Measurements from ENCODE around the gene PPP2R1B. TPM values are rescaled to one million over a fixed set of nuclear protein-coding genes. Genes with fewer than 3 reads are reported as not detected.

The PPP2R1B gene
- total RNA-seq, 2 experiments from 2014 or later, result 34.5 to 39.2 TPM

DNA sequence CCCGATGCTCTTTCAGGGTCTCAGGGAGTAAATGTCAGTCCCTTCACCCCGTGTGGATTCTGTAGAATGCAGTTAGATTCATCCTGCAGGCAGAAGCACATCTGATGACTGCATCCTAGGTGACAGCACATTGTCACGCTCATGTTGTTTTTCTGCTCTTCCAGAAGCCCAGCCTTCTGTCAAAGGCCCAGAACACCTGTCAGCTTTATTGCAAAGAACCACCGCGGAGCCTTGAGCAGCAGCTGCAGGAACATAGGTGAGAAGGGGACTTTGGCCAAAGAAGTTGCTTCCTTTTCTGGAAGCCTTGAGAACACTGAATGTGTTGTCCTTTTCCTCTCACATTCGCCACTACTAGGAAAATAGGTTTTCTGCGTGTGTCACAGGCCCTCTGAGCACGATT lies 43.7 kb downstream of the PPP2R1B start:
- H3K4me1 Mint-ChIP-seq (ENCODE audit: low read depth), result no peaks in the 10 kb centered on the region
- intact Hi-C loops (cut with DNase I, micrococcal nuclease), result no loop called here
- no peak overlapping the region for H3K4me3 ChIP-seq (ENCODE audit: low read length)
- peaks cover 82% of the 10 kb centered on the region for H3K36me3 Mint-ChIP-seq (ENCODE audit: low read depth)
- no peaks in the 10 kb centered on the region for H3K27me3 ChIP-seq (ENCODE audit: control insufficient read depth in 1 of 2, insufficient read depth in 2 of 2, low read length in 2 of 2)
- CTCF ChIA-PET, result no interaction called here
- no peak overlapping the region for H3K27ac Mint-ChIP-seq
- no peaks in the 10 kb centered on the region for H3K4me1 ChIP-seq (ENCODE audit: insufficient read depth, low read length)
- no peaks in the 10 kb centered on the region for H3K9me3 Mint-ChIP-seq
- no peaks in the 10 kb centered on the region for H3K27me3 Mint-ChIP-seq
- POLR2A ChIA-PET, result no interaction called here
- no peak overlapping the region for H3K27ac ChIP-seq (ENCODE audit: low read depth in 1 of 2, low read length in 2 of 2)
- H3K4me3 Mint-ChIP-seq, result no peak overlapping the region
- no peak for DNase-seq
- ATAC-seq (ENCODE audit: poor library complexity), result no peak
- peaks cover 80% of the 10 kb centered on the region for H3K36me3 ChIP-seq (ENCODE audit: insufficient read depth, low read length)
- TF ChIP-seq CTCF (IDR thresholded peaks at IDR 0.05), result no peak
- H3K9me3 ChIP-seq (ENCODE audit: control insufficient read depth in 1 of 2, insufficient read depth in 1 of 2, low read length in 2 of 2), result no peaks in the 10 kb centered on the region

GRCh38 chr11:111720801-111721494 lies 45.2 kb downstream of the PPP2R1B start:
- H3K36me3 ChIP-seq (ENCODE audit: insufficient read depth, low read length), result peaks cover 67% of the 10 kb centered on the region
- H3K9me3 Mint-ChIP-seq, result no peaks in the 10 kb centered on the region
- no peak for TF ChIP-seq CTCF (IDR thresholded peaks at IDR 0.05)
- H3K4me1 Mint-ChIP-seq (ENCODE audit: low read depth), result no peaks in the 10 kb centered on the region
- H3K4me1 ChIP-seq (ENCODE audit: insufficient read depth, low read length), result no peaks in the 10 kb centered on the region
- no peak overlapping the region for H3K27ac Mint-ChIP-seq
- intact Hi-C loops (cut with DNase I, micrococcal nuclease), result no loop called here
- ATAC-seq (ENCODE audit: poor library complexity) (no peak), DNase-seq (no peak)
- no peaks in the 10 kb centered on the region for H3K27me3 Mint-ChIP-seq
- no peak overlapping the region for H3K4me3 Mint-ChIP-seq
- H3K36me3 Mint-ChIP-seq (ENCODE audit: low read depth), result peaks cover 76% of the 10 kb centered on the region
- CTCF ChIA-PET, result no interaction called here
- H3K4me3 ChIP-seq (ENCODE audit: low read length), result no peak overlapping the region
- POLR2A ChIA-PET, result no interaction called here
- H3K27me3 ChIP-seq (ENCODE audit: control insufficient read depth in 1 of 2, insufficient read depth in 2 of 2, low read length in 2 of 2), result no peaks in the 10 kb centered on the region
- H3K27ac ChIP-seq (ENCODE audit: low read depth in 1 of 2, low read length in 2 of 2), result no peak overlapping the region
- H3K9me3 ChIP-seq (ENCODE audit: control insufficient read depth in 1 of 2, insufficient read depth in 1 of 2, low read length in 2 of 2), result no peaks in the 10 kb centered on the region

GRCh38 chr11:111719379-111719778 lies 46.8 kb downstream of the PPP2R1B start:
- H3K4me3 ChIP-seq (ENCODE audit: low read length), result no peak overlapping the region
- DNase-seq, result no peak
- peak overlapping the region; percentile 27 for H3K27ac Mint-ChIP-seq
- ChIA-PET POLR2A (no interaction called here), CTCF (no interaction called here)
- peaks cover 82% of the 10 kb centered on the region for H3K36me3 Mint-ChIP-seq (ENCODE audit: low read depth)
- H3K9me3 Mint-ChIP-seq, result no peaks in the 10 kb centered on the region
- intact Hi-C loops (cut with DNase I, micrococcal nuclease), result no loop called here
- H3K27ac ChIP-seq (ENCODE audit: low read depth in 1 of 2, low read length in 2 of 2), result no peak overlapping the region
- TF ChIP-seq CTCF (IDR thresholded peaks at IDR 0.05), result no peak
- no peak overlapping the region for H3K4me3 Mint-ChIP-seq
- no peaks in the 10 kb centered on the region for H3K4me1 Mint-ChIP-seq (ENCODE audit: low read depth)
- H3K27me3 ChIP-seq (ENCODE audit: control insufficient read depth in 1 of 2, insufficient read depth in 2 of 2, low read length in 2 of 2), result no peaks in the 10 kb centered on the region
- H3K9me3 ChIP-seq (ENCODE audit: control insufficient read depth in 1 of 2, insufficient read depth in 1 of 2, low read length in 2 of 2), result no peaks in the 10 kb centered on the region
- H3K36me3 ChIP-seq (ENCODE audit: insufficient read depth, low read length), result peaks cover 57% of the 10 kb centered on the region
- no peak for ATAC-seq (ENCODE audit: poor library complexity)
- no peaks in the 10 kb centered on the region for H3K4me1 ChIP-seq (ENCODE audit: insufficient read depth, low read length)
- H3K27me3 Mint-ChIP-seq, result no peaks in the 10 kb centered on the region

All from CD4-positive, alpha-beta T cell (primary cell).